Caco-2 (cell line): ENCODE results near the gene DDX39B. TPM values are rescaled to one million over a fixed set of nuclear protein-coding genes. Genes with fewer than 3 reads are reported as not detected.

ENCODE experiments used
- BruUV-seq: library from RNA; stranded (reverse); fragments of 400-500 nt; replicated peaks from 2 replicates; lab custom pipeline; 2021; lab: Mats Ljungman, UMichigan
- CTCF ChIA-PET: fragments of 300-600 bp; sonication (Branson Sonifier 250); formaldehyde crosslinking; loops from one replicate; lab custom pipeline; 2022; ENCODE audit warnings: antibody characterized with exemption; lab: Charles Lee
- POLR2A ChIA-PET: fragments of 300-600 bp; sonication (Branson Sonifier 250); formaldehyde crosslinking; loops from one replicate; lab custom pipeline; 2022; ENCODE audit warnings: antibody characterized with exemption; lab: Charles Lee
- DNase-seq, 2 experiments: peaks; one replicate each; pipeline versions ENCODE4 v3.0.0 to v3.0.0-alpha.2; 2020 to 2022
- H3K27me3 ChIP-seq: replicated peaks from 2 replicates; pipeline ENCODE4 v1.6.0; 2011; ENCODE audit warnings: low read length; ENCODE audit not compliant: control insufficient read depth, insufficient read depth
- H3K36me3 ChIP-seq: 2 replicates; pipeline ENCODE4 v1.5.1; 2011; ENCODE audit warnings: low read length; ENCODE audit not compliant: control insufficient read depth, insufficient read depth
- H3K4me1 ChIP-seq: fragments of 250-450 bp; sonication (Bioruptor Pico); 2 replicates; pipeline ENCODE4 v1.5.1; 2020; ENCODE audit warnings: mild to moderate bottlenecking
- H3K4me3 ChIP-seq: 2 replicates; pipeline ENCODE4 v1.5.1; 2011; ENCODE audit warnings: low read depth, mild to moderate bottlenecking, control low read depth, low read length
- H3K9me3 ChIP-seq: fragments of 250-450 bp; sonication (Bioruptor Pico); 2 replicates; pipeline ENCODE4 v1.5.1; 2020; ENCODE audit warnings: mild to moderate bottlenecking, moderate library complexity
- H3K27ac Mint-ChIP-seq: one replicate; pipeline ENCODE4 v1.8.0; 2022; ENCODE audit warnings: mixed read lengths; ENCODE audit not compliant: unreplicated experiment
- H3K27me3 Mint-ChIP-seq: one replicate; pipeline ENCODE4 v1.8.0; 2022; ENCODE audit warnings: mixed read lengths; ENCODE audit not compliant: insufficient read depth, unreplicated experiment
- H3K36me3 Mint-ChIP-seq: one replicate; pipeline ENCODE4 v1.8.0; 2022; ENCODE audit warnings: mild to moderate bottlenecking, mixed read lengths; ENCODE audit not compliant: insufficient read depth, unreplicated experiment
- H3K4me1 Mint-ChIP-seq: one replicate; pipeline ENCODE4 v1.8.0; 2022; ENCODE audit warnings: low read depth, mixed read lengths; ENCODE audit not compliant: unreplicated experiment
- H3K4me3 Mint-ChIP-seq: one replicate; pipeline ENCODE4 v1.8.0; 2022; ENCODE audit warnings: mild to moderate bottlenecking, moderate library complexity, mixed read lengths; ENCODE audit not compliant: unreplicated experiment
- H3K9me3 Mint-ChIP-seq: one replicate; pipeline ENCODE4 v1.8.0; 2022; ENCODE audit warnings: mixed read lengths; ENCODE audit not compliant: unreplicated experiment
- intact Hi-C: fragments of 100-400 bp; cut with micrococcal nuclease; formaldehyde crosslinking; loops from one replicate; pipeline ENCODE4 v1.10.0; 2022; ENCODE audit not compliant: unreplicated experiment
- total RNA-seq: library from RNA; stranded (reverse); gene quantifications from 2 replicates; pipeline ENCODE4 v1.2.3, GENCODE V29; 2022
- TF ChIP-seq, protein P1 (sequence below), 2 experiments: fragments of 200-600 bp in 1 of 2; IDR thresholded peaks; 1 replicate in 1 of 2; 2 replicates in 1 of 2; pipeline versions ENCODE4 v1.5.1 to v1.8.0; 2011 to 2022; ENCODE audit warnings: antibody characterized with exemption in 1 of 2, control low read depth in 1 of 2, inconsistent platforms in 1 of 2, low read depth in 1 of 2, low read length in 1 of 2, mild to moderate bottlenecking in 1 of 2, moderate library complexity in 1 of 2; ENCODE audit not compliant: insufficient read depth in 1 of 2, severe bottlenecking in 1 of 2, unreplicated experiment in 1 of 2

Gene DDX39B
- total RNA-seq, 1 experiment from 2014 or later: 416 TPM

- H3K36me3 Mint-ChIP-seq: peaks cover 61% of the 10 kb centered on the region
- H3K27ac Mint-ChIP-seq: no peak overlapping the region
- CTCF ChIA-PET: no interaction called here
Observed at GRCh38 chr6:31528307-31528777, 13.5 kb downstream of the DDX39B start.

DNA sequence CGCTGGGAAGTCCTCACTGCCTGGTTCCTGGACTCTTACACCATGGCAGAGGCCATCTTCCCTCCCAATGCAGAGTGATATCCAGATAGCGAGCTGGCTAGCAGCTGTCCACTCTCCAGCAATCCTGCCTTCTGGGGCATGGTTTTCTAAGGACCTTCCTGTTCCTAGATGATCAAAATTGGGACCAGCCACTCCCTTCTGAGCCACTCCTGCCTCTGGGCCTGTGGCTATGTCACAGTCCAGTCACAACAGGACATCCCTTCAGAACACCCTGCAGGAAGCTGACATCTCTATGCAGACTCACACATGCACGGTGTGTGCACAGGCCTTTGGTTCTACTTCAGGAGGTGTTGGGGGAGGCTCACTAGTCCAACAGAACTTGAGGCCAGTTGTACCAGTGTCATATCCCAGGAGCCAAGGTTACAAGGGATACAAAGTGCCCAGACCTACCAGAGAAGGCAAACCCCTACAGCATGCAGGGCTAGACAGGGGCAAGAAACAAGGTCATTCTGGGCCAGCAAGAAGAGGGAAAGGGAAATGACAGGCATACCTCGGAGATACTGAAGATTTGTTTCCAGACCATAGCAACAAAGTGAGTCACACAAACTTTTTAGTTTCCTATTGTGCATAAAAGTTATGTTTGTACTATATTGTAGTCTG lies 15.7 kb downstream of the DDX39B start:
- no peak for DNase-seq
- no peaks in the 10 kb centered on the region for H3K27me3 Mint-ChIP-seq
- H3K4me1 ChIP-seq: no peaks in the 10 kb centered on the region
- no peak overlapping the region for H3K4me3 ChIP-seq
- H3K9me3 ChIP-seq: no peaks in the 10 kb centered on the region
- H3K4me1 Mint-ChIP-seq: peaks cover 9% of the 10 kb centered on the region
- POLR2A ChIA-PET: no interaction called here
- CTCF ChIA-PET: interaction anchor here (0.5 kb wide), 1 partner anchor 389 kb away, joined by 6 read pairs; no protein-coding TSS in a partner anchor
- no peak overlapping the region for H3K27ac Mint-ChIP-seq
- BruUV-seq: no TSS peak
- TF ChIP-seq, protein P1, sequence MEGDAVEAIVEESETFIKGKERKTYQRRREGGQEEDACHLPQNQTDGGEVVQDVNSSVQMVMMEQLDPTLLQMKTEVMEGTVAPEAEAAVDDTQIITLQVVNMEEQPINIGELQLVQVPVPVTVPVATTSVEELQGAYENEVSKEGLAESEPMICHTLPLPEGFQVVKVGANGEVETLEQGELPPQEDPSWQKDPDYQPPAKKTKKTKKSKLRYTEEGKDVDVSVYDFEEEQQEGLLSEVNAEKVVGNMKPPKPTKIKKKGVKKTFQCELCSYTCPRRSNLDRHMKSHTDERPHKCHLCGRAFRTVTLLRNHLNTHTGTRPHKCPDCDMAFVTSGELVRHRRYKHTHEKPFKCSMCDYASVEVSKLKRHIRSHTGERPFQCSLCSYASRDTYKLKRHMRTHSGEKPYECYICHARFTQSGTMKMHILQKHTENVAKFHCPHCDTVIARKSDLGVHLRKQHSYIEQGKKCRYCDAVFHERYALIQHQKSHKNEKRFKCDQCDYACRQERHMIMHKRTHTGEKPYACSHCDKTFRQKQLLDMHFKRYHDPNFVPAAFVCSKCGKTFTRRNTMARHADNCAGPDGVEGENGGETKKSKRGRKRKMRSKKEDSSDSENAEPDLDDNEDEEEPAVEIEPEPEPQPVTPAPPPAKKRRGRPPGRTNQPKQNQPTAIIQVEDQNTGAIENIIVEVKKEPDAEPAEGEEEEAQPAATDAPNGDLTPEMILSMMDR (IDR thresholded peaks at IDR 0.05; ENCODE audit: insufficient read depth in 1 of 2, low read depth in 1 of 2, low read length in 1 of 2, severe bottlenecking in 1 of 2, unreplicated experiment in 1 of 2): no peak
- H3K4me3 Mint-ChIP-seq: no peak overlapping the region
- H3K36me3 ChIP-seq: peaks cover 4% of the 10 kb centered on the region
- intact Hi-C loops: loop anchor here (5.0 kb wide), 1 partner anchor 34 kb away; no protein-coding TSS in a partner anchor
- no peaks in the 10 kb centered on the region for H3K9me3 Mint-ChIP-seq
- H3K36me3 Mint-ChIP-seq: peaks cover 39% of the 10 kb centered on the region
- H3K27me3 ChIP-seq: no peaks in the 10 kb centered on the region

More at GRCh38 chr6:31528307-31528777, 13.5 kb downstream of the DDX39B start:
- Mint-ChIP-seq H3K4me3 (no peak overlapping the region), H3K4me1 (peaks cover 9% of the 10 kb centered on the region), H3K9me3 (no peaks in the 10 kb centered on the region), H3K27me3 (no peaks in the 10 kb centered on the region)
- Histone ChIP-seq H3K36me3 (peaks cover 7% of the 10 kb centered on the region), H3K4me3 (no peak overlapping the region), H3K9me3 (no peaks in the 10 kb centered on the region), H3K27me3 (no peaks in the 10 kb centered on the region), H3K4me1 (no peaks in the 10 kb centered on the region)
- intact Hi-C loops: loop anchor here (5.0 kb wide), 1 partner anchor 36 kb away; no protein-coding TSS in a partner anchor
- no TSS peak for BruUV-seq
- POLR2A ChIA-PET: interaction anchor here (0.7 to 1.8 kb wide), 2 partner anchors 13 to 16 kb away, joined by 4 to 13 read pairs; partner anchors contain the start of gene DDX39B
- TF ChIP-seq, protein P1 (IDR thresholded peaks at IDR 0.05; ENCODE audit: insufficient read depth in 1 of 2, low read depth in 1 of 2, low read length in 1 of 2, severe bottlenecking in 1 of 2, unreplicated experiment in 1 of 2): no peak
- DNase-seq: no peak

DNA sequence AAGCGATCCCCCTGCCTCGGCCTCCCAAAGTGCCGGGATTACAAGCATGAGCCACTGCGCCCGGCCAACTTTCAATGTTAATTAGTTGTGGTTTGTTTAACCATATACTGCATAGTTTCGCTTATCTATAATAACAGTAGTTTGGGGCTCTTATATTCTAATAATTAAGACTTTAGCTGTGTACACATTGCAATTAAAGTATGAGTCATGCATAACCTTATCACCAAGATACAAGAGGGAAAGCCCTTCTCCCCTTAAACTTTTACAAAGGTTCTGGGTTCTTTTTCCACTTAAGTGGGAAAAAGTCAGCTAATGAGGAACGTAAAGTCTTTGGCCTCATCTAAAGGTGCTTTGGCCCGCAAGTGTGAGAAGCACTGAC lies 16.3 kb downstream of the DDX39B start:
- no TSS peak for BruUV-seq
- TF ChIP-seq, protein P1 (IDR thresholded peaks at IDR 0.05; ENCODE audit: insufficient read depth in 1 of 2, low read depth in 1 of 2, low read length in 1 of 2, severe bottlenecking in 1 of 2, unreplicated experiment in 1 of 2): no peak
- Histone ChIP-seq H3K4me1 (no peaks in the 10 kb centered on the region), H3K27me3 (no peaks in the 10 kb centered on the region), H3K9me3 (no peaks in the 10 kb centered on the region), H3K36me3 (no peaks in the 10 kb centered on the region), H3K4me3 (no peak overlapping the region)
- Mint-ChIP-seq H3K4me1 (peaks cover 5% of the 10 kb centered on the region), H3K4me3 (no peak overlapping the region), H3K27ac (no peak overlapping the region), H3K36me3 (peaks cover 33% of the 10 kb centered on the region), H3K9me3 (no peaks in the 10 kb centered on the region), H3K27me3 (peaks cover 2% of the 10 kb centered on the region)
- ChIA-PET POLR2A (no interaction called here), CTCF (interaction anchor here (0.5 kb wide), 1 partner anchor 388 kb away, joined by 6 read pairs; no protein-coding TSS in a partner anchor)
- DNase-seq: no peak
- intact Hi-C loops: loop anchor here (5.0 kb wide), 1 partner anchor 33 kb away; no protein-coding TSS in a partner anchor
